Stimulated activated CD8-positive, alpha-beta memory T cell treated with anti-CD3 and anti-CD28 coated beads, Interleukin-15, amount 100 ng/mL, for 4 hours (primary cell): ENCODE results near the gene KAZALD1.

Experiments used
- DNase-seq, 2 donors: peaks; one replicate each; pipeline ENCODE4 v3.0.0-alpha.2; 2020; ENCODE audit warnings: low read depth in 2 of 2

Gene KAZALD1

GRCh38 chr10:101095004-101095403 is 33.2 kb downstream of the KAZALD1 start:
- no peak for DNase-seq

GRCh38 chr10:101095550-101096213 is 33.9 kb downstream of the KAZALD1 start:
- DNase-seq, result peak; percentile 28

GRCh38 chr10:101096378-101096777 is 34.6 kb downstream of the KAZALD1 start:
- no peak for DNase-seq

- no peak for DNase-seq
These were observed 36.1 kb downstream of the KAZALD1 start for GRCh38 chr10:101097881-101098280.

GRCh38 chr10:101099901-101100300 is 38.1 kb downstream of the KAZALD1 start:
- no peak for DNase-seq

GRCh38 chr10:101101372-101101881 is 39.6 kb downstream of the KAZALD1 start:
- DNase-seq, result no peak

GRCh38 chr10:101103430-101103829 is 41.6 kb downstream of the KAZALD1 start:
- no peak for DNase-seq

GRCh38 chr10:101106351-101106750 is 44.6 kb downstream of the KAZALD1 start:
- no peak for DNase-seq

- no peak for DNase-seq
These were observed 46.0 kb downstream of the KAZALD1 start for GRCh38 chr10:101107771-101108170.

GRCh38 chr10:101110856-101111523 is 49.2 kb downstream of the KAZALD1 start:
- DNase-seq, result no peak

GRCh38 chr10:101111547-101111946 is 49.8 kb downstream of the KAZALD1 start:
- DNase-seq, result no peak

- DNase-seq, result no peak
These were observed 51.2 kb downstream of the KAZALD1 start for GRCh38 chr10:101112799-101113594.

GRCh38 chr10:101113890-101114403 is 52.2 kb downstream of the KAZALD1 start:
- DNase-seq, result no peak

- no peak for DNase-seq
These were observed 52.9 kb downstream of the KAZALD1 start for GRCh38 chr10:101114646-101115045.
